Central memory CD8-positive, alpha-beta T cell (primary cell): Measurements from ENCODE around the gene OR4E1.
"Not testable (repeated sequence)": the region's sequence is repeated elsewhere in the genome, so short reads cannot be mapped to it uniquely, and the experiment has no call there.

Experiments used
- ATAC-seq: fragments of 150-1000 bp; cut with Tn5 transposase; replicated peaks from 2 replicates; pipeline ENCODE4 v1.10.0; 2022; ENCODE audit warnings: mild to moderate bottlenecking, moderate FRiP score, moderate number of reproducible peaks; ENCODE audit not compliant: poor library complexity, severe bottlenecking; ENCODE audit errors: extremely low read depth
- DNase-seq, 2 donors: peaks; one replicate each; pipeline ENCODE4 v3.0.0; 2021; ENCODE audit warnings: low spot score in 2 of 2
- H3K27ac Mint-ChIP-seq: one replicate; pipeline ENCODE4 v1.8.0; 2022; ENCODE audit warnings: low read depth, mild to moderate bottlenecking, moderate library complexity, mixed read lengths
- H3K27me3 Mint-ChIP-seq: one replicate; pipeline ENCODE4 v1.8.0; 2022; ENCODE audit warnings: mixed read lengths
- H3K36me3 Mint-ChIP-seq: one replicate; pipeline ENCODE4 v1.8.0; 2022; ENCODE audit warnings: mild to moderate bottlenecking, moderate library complexity, mixed read lengths; ENCODE audit not compliant: insufficient read depth
- H3K4me1 Mint-ChIP-seq: one replicate; pipeline ENCODE4 v1.8.0; 2022; ENCODE audit warnings: mixed read lengths
- H3K4me3 Mint-ChIP-seq: one replicate; pipeline ENCODE4 v1.8.0; 2022; ENCODE audit warnings: mild to moderate bottlenecking, moderate library complexity, mixed read lengths
- H3K9me3 Mint-ChIP-seq: one replicate; pipeline ENCODE4 v1.8.0; 2022; ENCODE audit warnings: mixed read lengths

The OR4E1 gene

GRCh38 chr14:21643407-21643806 is 30.2 kb downstream of the OR4E1 start:
- Mint-ChIP-seq H3K9me3 (no peaks in the 10 kb centered on the region), H3K4me1 (no peaks in the 10 kb centered on the region), H3K36me3 (no peaks in the 10 kb centered on the region), H3K27ac (no peak overlapping the region), H3K4me3 (peak overlapping the region; percentile 53), H3K27me3 (no peaks in the 10 kb centered on the region)
- ATAC-seq (no peak), DNase-seq (no peak)

GRCh38 chr14:21642683-21643082 is 30.9 kb downstream of the OR4E1 start:
- peak overlapping the region; percentile 53 for H3K4me3 Mint-ChIP-seq
- H3K36me3 Mint-ChIP-seq: no peaks in the 10 kb centered on the region
- H3K4me1 Mint-ChIP-seq: no peaks in the 10 kb centered on the region
- H3K27me3 Mint-ChIP-seq: no peaks in the 10 kb centered on the region
- DNase-seq (no peak), ATAC-seq (no peak)
- no peaks in the 10 kb centered on the region for H3K9me3 Mint-ChIP-seq
- H3K27ac Mint-ChIP-seq: peak overlapping the region; percentile 84

- no peak for DNase-seq
- H3K9me3 Mint-ChIP-seq: no peaks in the 10 kb centered on the region
These were observed 38.8 kb downstream of the OR4E1 start, which contains the start of gene OR10G2 for GRCh38 chr14:21634840-21635239. OR10G2 (minus strand) TSS chr14:21634940; CDS start chr14:21634842, 98 bp downstream.

GRCh38 chr14:21631084-21631483 is 42.5 kb downstream of the OR4E1 start:
- Mint-ChIP-seq H3K4me1 (no peaks in the 10 kb centered on the region), H3K27ac (no peak overlapping the region), H3K27me3 (peaks cover 35% of the 10 kb centered on the region), H3K4me3 (no peak overlapping the region), H3K9me3 (no peaks in the 10 kb centered on the region), H3K36me3 (no peaks in the 10 kb centered on the region)
- ATAC-seq (no peak), DNase-seq (no peak)

More at GRCh38 chr14:21634840-21635239, 38.8 kb downstream of the OR4E1 start, which contains the start of gene OR10G2:
- Mint-ChIP-seq H3K4me3 (no peak within 1 kb of the TSS), H3K27ac (no peak within 1 kb of the TSS), H3K27me3 (peaks cover 19% of the 10 kb centered on the region), H3K4me1 (no peaks in the 10 kb centered on the region), H3K36me3 (no peaks in the 10 kb centered on the region)
- ATAC-seq: no peak

GRCh38 chr14:21630503-21630902 is 43.1 kb downstream of the OR4E1 start:
- not testable (repeated sequence) for H3K27ac Mint-ChIP-seq, H3K4me3 Mint-ChIP-seq, ATAC-seq, H3K9me3 Mint-ChIP-seq, H3K36me3 Mint-ChIP-seq, DNase-seq, H3K4me1 Mint-ChIP-seq
- H3K27me3 Mint-ChIP-seq: peaks cover 36% of the 10 kb centered on the region

GRCh38 chr14:21626491-21627230 is 47.0 kb downstream of the OR4E1 start:
- Mint-ChIP-seq H3K27ac (no peak overlapping the region), H3K4me1 (no peaks in the 10 kb centered on the region)
- no peak for ATAC-seq

More at GRCh38 chr14:21626491-21627230, 47.0 kb downstream of the OR4E1 start:
- peaks cover 29% of the 10 kb centered on the region for H3K27me3 Mint-ChIP-seq
- no peak for DNase-seq
- no peaks in the 10 kb centered on the region for H3K9me3 Mint-ChIP-seq
- no peaks in the 10 kb centered on the region for H3K36me3 Mint-ChIP-seq
- no peak overlapping the region for H3K4me3 Mint-ChIP-seq
